ENCODE results near the gene MRPS34.
"Not testable (repeated sequence)": the region's sequence is repeated elsewhere in the genome, so short reads cannot be mapped to it uniquely, and the experiment has no call there.

Gene MRPS34

GRCh38 chr16:1749152-1750117, 23.5 kb downstream of the MRPS34 start:
- no peak for DNase-seq (ENCODE audit: low read depth)

- DNase-seq (ENCODE audit: low read depth) = no peak
Observed at GRCh38 chr16:1747934-1748333, 25.0 kb downstream of the MRPS34 start.

GRCh38 chr16:1746693-1747195, 26.2 kb downstream of the MRPS34 start:
- no peak for DNase-seq (ENCODE audit: low read depth)

DNA sequence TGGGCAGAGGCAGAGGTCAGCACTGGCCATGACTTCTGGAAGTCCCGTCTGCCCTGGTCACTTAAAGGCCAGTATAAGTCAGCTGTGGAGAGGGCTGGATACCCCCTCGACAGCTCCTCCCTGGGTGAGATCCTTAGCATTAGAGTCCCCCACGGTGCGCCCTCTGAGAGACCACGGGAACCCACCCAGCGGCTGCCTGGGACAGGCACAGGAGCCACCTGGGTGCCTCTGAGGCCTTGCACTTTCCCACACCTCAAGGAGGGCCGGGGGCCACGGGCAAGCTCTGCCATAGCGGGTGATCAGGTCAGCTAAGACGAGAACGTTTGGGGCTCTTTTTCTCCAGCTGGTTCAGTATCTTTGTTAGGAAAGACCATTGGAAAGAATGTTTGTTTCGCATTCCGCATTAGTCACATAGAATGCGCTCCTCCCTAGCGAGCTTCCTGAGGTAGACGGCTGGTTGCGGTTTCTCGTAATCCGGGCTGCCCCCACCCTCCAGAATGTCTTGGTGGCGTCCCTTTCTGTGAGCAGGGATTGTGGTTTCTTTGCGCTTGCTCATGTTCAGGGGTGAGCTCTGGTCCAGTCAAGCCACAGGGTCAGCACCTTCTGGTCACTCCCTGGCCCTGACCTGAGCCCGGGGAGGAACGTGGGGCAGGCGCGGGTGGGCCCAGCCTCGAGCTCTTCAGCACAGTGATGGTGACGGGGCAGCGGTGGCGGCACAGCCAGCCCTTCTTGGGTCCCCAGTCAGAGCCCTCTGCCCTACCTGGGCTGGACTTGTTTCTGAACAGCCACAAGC, 26.8 kb downstream of the MRPS34 start:
- no peak for DNase-seq (ENCODE audit: low read depth)

- DNase-seq (ENCODE audit: low read depth) = no peak
Observed at GRCh38 chr16:1745181-1745899, 27.6 kb downstream of the MRPS34 start.

DNA sequence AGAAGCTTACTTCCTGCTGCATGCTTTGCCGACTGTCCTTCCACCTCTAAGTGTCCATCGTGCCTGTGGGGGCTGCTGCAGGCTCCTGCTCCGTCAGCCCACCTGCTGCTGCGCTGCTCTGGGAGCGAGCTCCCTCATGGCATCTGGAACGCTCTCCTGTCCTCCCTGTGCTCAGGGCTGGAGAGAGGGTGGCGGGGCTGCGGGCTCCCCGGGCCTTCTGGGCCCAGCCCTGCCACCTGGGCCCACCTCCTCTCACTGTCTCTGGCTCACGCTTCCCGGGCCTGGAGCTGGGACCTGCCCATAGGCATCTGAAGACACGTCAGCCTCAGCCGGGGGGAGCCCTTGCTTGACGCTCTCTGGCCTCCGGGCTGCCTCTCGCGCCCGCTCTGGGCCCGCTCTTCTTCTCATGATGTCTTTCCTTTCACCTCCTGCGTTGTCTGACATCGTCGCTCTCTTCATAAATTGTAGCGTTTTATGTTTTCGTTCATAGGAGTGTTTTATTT, 28.5 kb downstream of the MRPS34 start:
- no peak for DNase-seq (ENCODE audit: low read depth)

GRCh38 chr16:1743376-1744337, 29.3 kb downstream of the MRPS34 start:
- DNase-seq (ENCODE audit: low read depth) = no peak

DNA sequence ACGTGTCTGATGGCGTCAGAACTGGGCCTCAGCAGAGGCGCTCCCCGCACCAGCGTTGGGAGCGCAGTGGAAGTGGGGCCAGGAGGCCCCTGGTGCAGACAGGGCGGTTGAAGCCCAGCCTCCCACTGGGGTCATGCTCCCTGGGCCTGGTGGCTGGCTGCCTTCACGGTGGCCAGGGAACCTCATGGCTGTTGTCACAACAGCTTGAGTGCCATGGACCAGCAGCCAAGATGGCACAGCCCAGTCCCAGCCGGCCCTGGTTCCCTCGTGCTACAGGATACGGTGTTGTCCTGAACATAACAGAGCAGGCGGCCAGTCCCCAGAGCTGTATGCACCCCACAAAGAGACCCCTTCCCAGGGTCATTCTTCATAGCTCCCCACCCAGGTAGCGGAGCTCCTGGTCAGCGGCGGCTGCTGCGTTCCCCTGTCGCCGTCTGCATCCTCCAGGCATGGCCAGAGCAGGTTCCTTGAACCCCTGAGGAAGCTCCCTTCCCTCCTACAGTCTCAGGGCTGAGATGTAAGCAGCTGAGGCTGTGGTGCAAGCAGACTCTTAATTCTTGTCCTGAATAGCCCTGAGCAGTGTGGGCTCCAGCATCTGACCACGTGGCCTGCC, 31.3 kb downstream of the MRPS34 start:
- no peak for DNase-seq (ENCODE audit: low read depth)

- no peak for DNase-seq (ENCODE audit: low read depth)
Observed at GRCh38 chr16:1740781-1741490, 32.0 kb downstream of the MRPS34 start.

DNA sequence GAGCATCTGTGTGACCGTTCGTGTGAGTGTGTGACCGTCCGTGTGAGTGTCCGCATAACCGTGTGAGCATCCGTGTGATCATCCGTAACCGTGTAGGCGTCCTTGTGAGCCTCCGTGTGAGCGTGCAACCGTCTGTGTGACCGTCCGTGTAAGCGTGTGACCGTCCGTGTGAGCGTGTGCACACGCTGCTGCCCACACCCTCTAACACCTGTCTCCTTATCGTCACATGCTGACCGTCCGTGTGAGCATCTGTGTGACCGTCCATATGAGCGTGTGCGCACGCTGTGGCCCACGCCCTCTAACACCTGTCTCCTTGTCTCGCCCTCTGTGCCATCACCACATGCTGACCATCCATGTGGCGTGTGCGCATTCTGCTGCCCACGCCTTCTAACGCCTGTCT, 32.7 kb downstream of the MRPS34 start:
- no peak for DNase-seq (ENCODE audit: low read depth)

- no peak for DNase-seq (ENCODE audit: low read depth)
Observed at GRCh38 chr16:1734816-1735215, 38.1 kb downstream of the MRPS34 start.

DNA sequence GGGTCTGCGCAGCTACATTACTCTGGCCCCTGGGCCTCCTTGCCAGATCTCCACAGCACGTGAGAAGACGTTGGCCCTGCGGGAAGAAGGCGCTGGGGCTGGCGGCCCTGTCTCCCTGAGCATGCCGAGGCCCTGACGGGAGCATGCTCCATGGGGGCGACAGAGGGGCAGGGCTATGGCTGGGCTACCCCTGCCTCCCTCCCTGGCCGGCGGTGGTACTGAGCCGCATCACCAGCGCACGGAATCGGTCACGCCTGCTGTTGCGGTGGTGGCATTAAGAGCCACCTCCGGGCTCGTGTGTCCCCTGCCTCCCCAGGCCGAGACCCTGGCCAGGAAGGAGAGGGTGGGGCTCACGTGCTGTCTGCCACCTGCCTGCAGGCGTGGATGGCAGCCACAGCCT, 38.8 kb downstream of the MRPS34 start:
- DNase-seq (ENCODE audit: low read depth) = no peak

DNA sequence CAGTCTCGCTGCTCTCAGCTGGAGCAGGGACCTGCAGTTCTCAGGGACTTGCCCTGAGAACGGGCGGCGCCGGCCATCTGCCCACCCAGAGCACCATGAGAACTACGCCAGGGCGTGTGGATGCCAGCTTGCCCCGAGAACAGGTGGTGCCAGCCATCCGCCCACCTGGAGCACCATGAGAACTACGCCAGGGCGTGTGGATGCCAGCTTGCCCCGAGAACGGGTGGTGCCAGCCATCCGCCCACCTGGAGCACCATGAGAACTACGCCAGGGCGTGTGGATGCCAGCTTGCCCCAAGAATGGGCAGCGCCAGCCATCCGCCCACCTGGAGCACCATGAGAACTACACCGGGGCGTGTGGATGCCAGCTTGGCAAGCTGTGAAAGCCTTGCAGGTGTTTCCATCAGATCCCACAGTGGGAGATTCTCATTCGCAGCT, 40.4 kb downstream of the MRPS34 start:
- DNase-seq (ENCODE audit: low read depth) = not testable (repeated sequence)

GRCh38 chr16:1732071-1732470, 40.9 kb downstream of the MRPS34 start:
- DNase-seq (ENCODE audit: low read depth) = no peak

- DNase-seq (ENCODE audit: low read depth) = no peak
Observed at GRCh38 chr16:1731603-1732002, 41.3 kb downstream of the MRPS34 start.

- DNase-seq (ENCODE audit: low read depth) = no peak
Observed at GRCh38 chr16:1731073-1731472, 41.9 kb downstream of the MRPS34 start.

GRCh38 chr16:1729445-1729844, 43.5 kb downstream of the MRPS34 start:
- DNase-seq (ENCODE audit: low read depth) = no peak

DNA sequence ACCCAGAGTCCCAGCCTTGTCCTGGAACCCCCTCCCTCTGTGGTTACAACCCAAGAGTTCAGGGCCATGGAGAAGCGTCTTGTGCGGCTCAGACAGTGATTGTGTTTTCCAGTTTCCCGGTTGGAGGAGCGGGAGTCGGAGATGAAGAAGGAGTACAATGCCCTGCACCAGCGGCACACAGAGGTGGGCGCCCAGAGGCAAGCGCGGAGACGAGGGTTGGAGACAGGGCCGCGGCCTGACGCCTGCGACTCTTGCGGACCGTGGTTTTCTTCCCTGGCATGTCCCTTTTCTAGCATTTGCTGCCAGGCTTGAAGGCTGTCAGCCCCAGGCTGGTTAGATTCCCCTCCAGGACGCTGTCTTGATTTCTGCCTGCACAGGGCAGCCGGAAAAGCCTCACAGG, 43.9 kb downstream of the MRPS34 start:
- no peak for DNase-seq (ENCODE audit: low read depth)
